Right atrium auricular region (tissue), 2 donors: ENCODE measurements around the gene RBM3. TPM values are rescaled to one million over a fixed set of nuclear protein-coding genes. Genes with fewer than 3 reads are reported as not detected.
"Not testable (repeated sequence)": the region's sequence is repeated elsewhere in the genome, so short reads cannot be mapped to it uniquely, and the experiment has no call there.

Experiments used
- DNase-seq: peaks from one replicate; pipeline ENCODE4 v3.0.0-alpha.2; 2019; ENCODE audit warnings: low spot score
- H3K27ac ChIP-seq, 2 donors: fragments of 200-600 bp; sonication (generic); 1 replicate in 1 of 2; 2 replicates in 1 of 2; pipeline ENCODE4 v1.5.1; 2016 to 2019
- H3K27me3 ChIP-seq, 2 donors: fragments of 200-600 bp; sonication (generic); one replicate each; pipeline versions ENCODE4 v1.5.1 to v1.6.0; 2017 to 2019
- H3K36me3 ChIP-seq: fragments of 200-600 bp; sonication (generic); one replicate; pipeline ENCODE4 v1.5.1; 2016
- H3K4me1 ChIP-seq, 2 donors: fragments of 200-600 bp; sonication (generic); one replicate each; pipeline versions ENCODE4 v1.5.1 to v1.6.0; 2017 to 2019
- H3K4me3 ChIP-seq, 2 donors: fragments of 200-600 bp; sonication (generic); 1 replicate in 1 of 2; 2 replicates in 1 of 2; pipeline ENCODE4 v1.5.1; 2017 to 2019; ENCODE audit warnings: mild to moderate bottlenecking in 1 of 2, moderate library complexity in 1 of 2
- H3K9me3 ChIP-seq, 2 donors: fragments of 200-600 bp; sonication (generic); one replicate each; pipeline ENCODE4 v1.5.1; 2019
- CTCF ChIP-seq, 2 donors: fragments of 200-600 bp; sonication (generic); IDR thresholded peaks; one replicate each; pipeline ENCODE4 v1.5.1; 2019; ENCODE audit warnings: antibody characterized with exemption in 2 of 2
- total RNA-seq, 2 donors: library from RNA; depleted of rRNA; stranded (reverse); fragments of >200 nt; gene quantifications; one replicate each; pipeline ENCODE4 v1.1.0, GENCODE V29; 2016

The RBM3 gene
- total RNA-seq, 2 donors from 2014 or later, result 62.1 to 90.4 TPM

DNA sequence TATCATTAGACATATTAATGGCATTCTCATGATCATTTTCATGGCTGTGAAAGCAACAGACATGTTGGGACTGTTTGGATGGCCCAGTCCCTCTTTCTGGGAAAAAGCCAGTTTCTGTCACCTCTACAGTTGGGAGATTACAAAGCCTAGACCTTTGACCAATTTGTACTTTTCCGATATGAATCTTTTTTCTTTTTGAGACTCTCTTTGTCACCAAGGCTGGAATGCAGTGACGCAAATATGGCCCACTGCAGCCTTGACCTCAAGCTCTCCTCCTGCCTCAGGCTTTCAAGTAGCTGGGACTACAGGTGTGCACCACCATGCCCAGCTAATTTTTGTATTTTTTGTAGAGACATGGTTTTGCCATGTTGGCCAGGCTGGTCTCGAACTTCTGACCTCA lies 25.4 kb upstream of the RBM3 start:
- Histone ChIP-seq H3K27me3 (no peaks in the 10 kb centered on the region), H3K4me1 (no peaks in the 10 kb centered on the region), H3K4me3 (no peak overlapping the region), H3K9me3 (no peaks in the 10 kb centered on the region), H3K36me3 (peaks cover 18% of the 10 kb centered on the region), H3K27ac (no peak overlapping the region)
- no peak for DNase-seq
- no peak for TF ChIP-seq CTCF (IDR thresholded peaks at IDR 0.05)

DNA sequence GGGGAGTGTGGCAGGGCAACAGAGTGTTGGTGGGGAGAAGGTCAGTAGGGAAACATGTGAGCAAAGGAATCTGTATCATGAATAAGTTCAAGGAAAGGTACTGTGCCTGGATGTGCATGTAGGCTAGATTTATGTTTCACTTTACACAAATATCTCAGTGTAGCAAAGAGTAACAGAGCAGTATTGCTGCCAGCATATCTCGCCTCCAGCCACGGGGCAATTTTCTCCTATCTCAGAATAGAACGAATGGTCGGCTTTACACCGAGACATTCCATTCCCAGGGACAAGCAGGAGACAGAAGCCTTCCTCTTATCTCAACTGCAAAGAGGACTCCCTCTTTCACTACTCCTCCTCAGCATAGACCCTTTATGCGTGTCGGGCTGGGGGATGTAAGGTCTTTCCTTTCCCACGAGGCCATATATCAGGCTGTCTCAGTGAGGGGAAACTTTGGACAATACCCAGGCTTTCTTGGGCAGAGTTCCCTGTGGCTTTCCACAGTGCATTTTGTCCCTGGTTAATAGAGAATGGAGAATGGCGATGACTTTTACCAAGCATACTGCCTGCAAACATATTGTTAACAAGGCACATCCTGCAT lies 18.5 kb upstream of the RBM3 start:
- H3K4me3 ChIP-seq, H3K27me3 ChIP-seq, DNase-seq, H3K9me3 ChIP-seq, H3K4me1 ChIP-seq: not testable (repeated sequence)
- Histone ChIP-seq H3K36me3 (peaks cover 26% of the 10 kb centered on the region), H3K27ac (peak overlapping the region; percentile 41 to 73)

GRCh38 chrX:48558271-48558670 lies 16.0 kb upstream of the RBM3 start:
- TF ChIP-seq CTCF (IDR thresholded peaks at IDR 0.05), result no peak
- Histone ChIP-seq H3K27me3 (no peaks in the 10 kb centered on the region), H3K36me3 (peaks cover 29% of the 10 kb centered on the region), H3K4me1 (no peaks in the 10 kb centered on the region), H3K27ac (peak overlapping the region in 1 of 2 donors; percentile 73), H3K9me3 (no peaks in the 10 kb centered on the region), H3K4me3 (no peak overlapping the region)
- DNase-seq, result no peak

- Histone ChIP-seq H3K9me3 (no peaks in the 10 kb centered on the region), H3K27ac (no peak overlapping the region), H3K4me1 (no peaks in the 10 kb centered on the region), H3K4me3 (no peak overlapping the region), H3K27me3 (no peaks in the 10 kb centered on the region), H3K36me3 (peaks cover 29% of the 10 kb centered on the region)
- no peak for DNase-seq
- no peak for TF ChIP-seq CTCF (IDR thresholded peaks at IDR 0.05)
Observed at GRCh38 chrX:48559636-48560035, 14.6 kb upstream of the RBM3 start.

GRCh38 chrX:48560056-48560455 lies 14.2 kb upstream of the RBM3 start:
- TF ChIP-seq CTCF (IDR thresholded peaks at IDR 0.05), result no peak
- Histone ChIP-seq H3K36me3 (peaks cover 29% of the 10 kb centered on the region), H3K27me3 (no peaks in the 10 kb centered on the region), H3K4me3 (no peak overlapping the region), H3K9me3 (no peaks in the 10 kb centered on the region), H3K4me1 (no peaks in the 10 kb centered on the region), H3K27ac (no peak overlapping the region)
- no peak for DNase-seq

DNA sequence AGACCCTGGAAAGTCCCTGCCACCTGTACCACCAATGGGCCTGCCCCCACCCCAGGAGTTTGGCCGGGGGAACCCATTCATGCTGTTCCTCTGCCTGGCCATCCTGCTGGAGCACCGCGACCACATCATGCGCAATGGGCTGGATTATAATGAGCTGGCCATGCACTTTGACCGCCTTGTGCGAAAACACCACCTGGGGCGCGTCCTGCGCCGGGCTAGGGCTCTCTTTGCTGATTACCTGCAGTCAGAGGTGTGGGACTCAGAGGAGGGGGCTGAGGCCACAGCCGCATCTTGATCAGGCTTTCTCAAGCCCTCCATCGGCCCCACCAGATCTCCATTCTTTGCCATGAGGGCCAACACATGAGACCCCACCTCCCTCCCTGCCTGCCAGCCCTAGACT lies 13.6 kb upstream of the RBM3 start:
- peaks cover 29% of the 10 kb centered on the region for H3K36me3 ChIP-seq

More for the DNA sequence above, 13.6 kb upstream of the RBM3 start:
- no peak for DNase-seq
- Histone ChIP-seq H3K27me3 (no peaks in the 10 kb centered on the region), H3K4me3 (no peak overlapping the region), H3K27ac (no peak overlapping the region), H3K4me1 (no peaks in the 10 kb centered on the region), H3K9me3 (no peaks in the 10 kb centered on the region)
- TF ChIP-seq CTCF (IDR thresholded peaks at IDR 0.05), result no peak
